HG02610 (cell line): ENCODE results near the gene MAGIX.

ENCODE experiments used
- ATAC-seq: cut with Tn5 transposase; IDR thresholded peaks from one replicate; pipeline ENCODE4 v1.9.1; 2021; ENCODE audit warnings: mild to moderate bottlenecking, moderate library complexity; ENCODE audit not compliant: unreplicated experiment

Gene MAGIX

DNA sequence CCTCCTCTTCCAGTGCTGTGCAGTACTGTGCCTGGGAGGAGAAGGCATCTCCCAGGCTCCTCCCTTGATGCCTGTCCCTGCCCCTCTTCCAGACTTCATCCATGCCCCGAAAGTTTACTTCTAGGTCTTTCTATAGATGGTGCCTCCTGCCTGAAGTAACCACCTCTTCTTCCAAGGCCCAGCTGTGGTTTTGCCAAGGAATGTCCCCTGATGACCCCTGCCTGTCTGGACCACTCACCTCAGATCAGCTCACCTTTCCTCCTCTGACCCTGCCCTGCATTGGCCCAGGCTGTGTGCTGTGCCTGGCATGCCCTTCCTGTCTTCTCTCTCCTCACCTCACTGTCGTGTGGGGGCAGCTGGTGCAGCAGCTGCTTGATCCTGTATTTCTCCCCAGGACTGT is 16.8 kb downstream of the MAGIX start:
- ATAC-seq = no peak

DNA sequence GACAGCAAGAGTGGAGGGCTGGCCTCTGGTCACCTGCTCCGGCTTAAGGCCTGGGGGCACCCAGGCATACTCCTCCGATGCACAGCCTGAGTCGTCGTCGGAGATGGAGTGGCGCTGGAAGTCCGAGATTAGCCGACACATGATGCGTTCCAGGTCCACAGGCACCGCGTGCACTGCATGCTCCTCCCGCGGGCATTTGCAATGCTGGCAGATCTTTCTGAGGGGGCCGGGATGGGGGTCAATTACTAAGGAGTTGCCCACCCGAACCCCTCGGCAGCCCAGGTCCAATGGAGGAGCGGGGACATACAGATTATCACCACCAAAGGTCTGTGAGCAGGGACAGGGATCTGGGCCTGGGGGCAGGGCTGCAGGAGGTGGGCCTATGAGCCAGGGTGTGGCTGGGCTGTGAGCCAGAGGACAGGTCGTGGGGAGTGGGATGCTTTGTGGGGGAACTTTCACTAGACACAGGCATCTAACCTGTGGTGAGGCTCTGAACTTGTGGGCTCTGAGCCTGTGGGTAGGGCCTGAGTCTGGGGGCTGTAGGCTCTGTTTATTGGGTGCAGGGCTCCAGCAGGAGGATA is 21.2 kb downstream of the MAGIX start:
- ATAC-seq = no peak

DNA sequence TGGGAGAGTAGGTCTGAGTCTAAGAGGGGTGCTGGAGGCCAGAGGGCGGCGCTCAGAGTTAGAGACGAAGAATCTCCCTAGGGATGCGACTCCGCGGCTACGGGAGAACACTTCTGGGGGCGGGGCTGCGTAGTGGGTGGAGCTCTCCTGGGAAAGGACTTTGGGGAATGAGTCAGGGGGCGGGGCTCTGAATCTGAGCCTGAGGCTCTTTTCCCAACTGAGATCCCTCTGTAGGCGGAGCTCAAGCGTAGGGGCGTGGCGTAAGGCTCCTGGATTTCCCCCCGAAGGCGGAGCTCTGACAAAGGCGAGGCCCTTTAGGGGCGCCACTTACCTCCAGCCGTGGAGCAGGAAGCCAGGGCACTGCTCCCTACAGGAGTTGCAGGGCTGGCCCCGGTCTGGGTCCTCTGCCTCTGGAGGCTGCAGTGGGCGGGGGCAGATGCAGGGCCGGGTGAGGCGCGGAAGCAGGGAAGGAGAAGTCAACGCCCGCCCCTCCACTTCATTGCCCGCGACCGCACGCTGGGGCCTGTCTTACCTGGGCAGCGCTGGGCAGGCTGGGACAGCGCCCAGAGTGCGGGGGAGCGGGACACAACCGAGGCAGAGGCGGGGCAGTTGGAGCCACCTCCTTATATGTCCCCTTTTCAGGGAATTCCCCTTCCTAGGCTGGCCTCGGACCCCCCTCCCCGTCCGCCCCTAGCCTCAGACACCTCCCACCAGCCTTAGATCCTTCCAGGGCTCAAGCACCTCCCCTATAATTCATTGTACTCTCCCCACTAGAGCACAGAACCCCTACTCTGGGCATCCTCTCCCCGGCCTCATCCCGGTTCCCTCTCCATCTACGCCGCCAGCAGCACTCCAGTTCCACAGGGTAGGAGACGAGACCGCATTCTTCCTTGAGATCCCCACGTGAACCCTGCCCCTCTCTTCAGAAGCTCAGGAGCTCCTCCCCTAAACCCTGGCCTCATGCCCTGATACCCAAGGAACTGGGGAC is 22.0 kb downstream of the MAGIX start:
- ATAC-seq = peak; percentile 49

DNA sequence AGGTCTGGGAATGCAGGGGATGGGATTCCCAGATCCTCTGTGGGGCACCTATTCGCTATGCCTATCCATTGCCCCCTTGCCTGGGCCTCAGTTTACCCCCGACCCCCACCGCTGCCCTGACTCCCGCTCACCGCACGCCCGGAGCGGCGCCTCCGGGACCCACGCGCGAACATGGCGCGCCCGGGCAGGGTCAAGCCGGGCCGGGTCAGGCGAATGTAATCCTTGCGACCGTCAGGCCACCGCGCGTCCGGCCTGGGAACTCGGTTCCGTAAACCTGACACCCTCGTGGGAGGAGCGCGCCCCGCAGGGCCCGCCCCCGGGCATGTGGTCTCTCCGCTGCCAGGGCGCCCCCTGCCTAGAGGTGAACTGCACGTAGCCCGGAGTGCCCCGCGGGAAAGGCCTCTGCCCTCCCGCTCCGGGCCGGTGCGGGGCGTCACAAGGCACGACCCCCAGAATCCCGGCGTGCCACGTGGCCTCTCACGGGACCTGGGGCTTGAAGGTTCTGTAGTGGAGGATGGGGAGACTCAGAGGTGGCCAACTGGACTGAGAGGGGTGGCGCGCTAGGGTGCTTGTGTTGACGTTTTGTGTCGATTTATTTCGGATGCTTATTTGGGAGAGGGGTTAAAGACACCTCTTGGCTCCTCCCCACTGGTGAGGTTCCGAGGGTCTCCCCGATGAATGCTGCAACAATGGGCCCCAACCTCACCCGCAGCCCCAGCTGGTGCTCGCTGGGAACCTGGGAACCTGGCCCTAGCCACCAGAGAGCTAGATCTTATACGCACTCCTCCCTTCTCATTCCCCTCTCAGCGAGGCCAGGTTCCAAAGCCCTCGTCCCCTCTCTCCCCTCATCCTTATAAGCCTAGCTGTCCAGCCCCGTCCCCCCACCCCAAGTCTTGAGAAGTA is 23.8 kb downstream of the MAGIX start, which contains the start of gene PRICKLE3:
Gene PRICKLE3 (minus strand): TSS at position 249 of the 903 bp plus-strand sequence. CDS start 76 bp downstream, at position 173.
- ATAC-seq = peak; percentile 33

DNA sequence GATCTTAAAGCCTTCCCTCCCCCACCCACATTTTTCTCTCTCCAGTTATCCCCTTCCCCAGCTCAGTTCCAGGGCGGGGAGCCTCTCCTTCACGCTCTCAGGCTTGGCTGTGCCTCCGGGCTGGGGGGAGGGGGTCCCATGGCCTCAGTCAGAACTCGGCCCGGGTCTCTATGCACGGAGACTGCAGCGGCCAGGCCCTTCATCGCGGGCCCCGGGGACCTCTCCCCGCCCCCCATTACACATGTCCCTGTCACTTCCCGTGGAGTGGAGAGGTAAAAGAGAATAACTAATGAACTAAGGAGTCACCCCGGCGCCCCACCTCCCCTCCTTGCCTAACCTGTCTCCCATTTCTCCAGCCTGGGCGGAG is 24.5 kb downstream of the MAGIX start:
- ATAC-seq = no peak

DNA sequence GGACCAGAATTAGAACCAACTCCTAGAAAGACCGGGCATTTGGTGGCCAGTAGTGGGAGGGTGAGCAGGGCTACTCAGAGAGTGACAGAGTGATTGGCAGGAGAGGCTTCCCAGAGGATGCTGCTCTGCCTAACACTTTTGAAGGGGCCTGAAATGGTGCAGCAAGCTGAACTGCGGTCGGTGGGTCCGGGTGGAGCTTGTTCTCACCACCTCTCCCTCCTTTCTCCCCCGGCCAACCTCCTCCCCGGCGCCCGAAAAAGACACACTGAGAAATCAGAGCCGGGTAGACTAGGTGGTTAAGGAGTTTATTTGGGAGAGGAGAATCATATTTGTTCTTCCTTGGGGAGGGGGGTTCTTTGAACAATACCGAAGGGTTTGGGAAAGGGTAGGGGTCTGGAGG is 25.0 kb downstream of the MAGIX start:
- no peak for ATAC-seq

DNA sequence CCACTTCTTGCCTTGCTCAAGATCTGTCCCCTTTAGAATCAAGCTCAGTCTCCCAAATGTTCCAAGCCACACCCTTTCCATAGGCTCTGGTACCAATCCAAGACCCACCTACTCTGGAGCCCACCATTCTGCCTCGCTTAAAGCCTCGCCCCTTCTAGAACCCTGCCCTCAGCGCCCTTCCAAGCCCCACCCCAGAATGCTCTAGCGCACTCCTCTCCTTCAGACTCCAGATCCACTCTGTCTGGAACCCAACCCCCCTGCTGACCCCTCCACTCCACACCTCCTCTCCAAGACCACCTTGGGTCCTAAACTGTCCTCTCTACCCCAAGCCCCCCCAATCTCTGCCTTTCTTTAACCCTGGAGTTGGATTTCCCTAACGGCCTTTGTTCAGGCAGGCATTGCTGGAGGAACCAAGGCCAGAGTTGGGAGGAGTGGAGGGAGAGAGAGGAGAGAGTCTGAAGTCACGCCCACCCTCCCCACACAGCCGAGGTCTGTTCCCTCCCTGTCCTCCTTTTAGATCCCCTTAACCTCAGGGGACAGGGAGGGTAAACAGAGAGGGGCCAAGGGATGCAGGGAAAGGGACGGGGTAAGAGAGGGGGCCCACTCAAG is 26.0 kb downstream of the MAGIX start:
- no peak for ATAC-seq

DNA sequence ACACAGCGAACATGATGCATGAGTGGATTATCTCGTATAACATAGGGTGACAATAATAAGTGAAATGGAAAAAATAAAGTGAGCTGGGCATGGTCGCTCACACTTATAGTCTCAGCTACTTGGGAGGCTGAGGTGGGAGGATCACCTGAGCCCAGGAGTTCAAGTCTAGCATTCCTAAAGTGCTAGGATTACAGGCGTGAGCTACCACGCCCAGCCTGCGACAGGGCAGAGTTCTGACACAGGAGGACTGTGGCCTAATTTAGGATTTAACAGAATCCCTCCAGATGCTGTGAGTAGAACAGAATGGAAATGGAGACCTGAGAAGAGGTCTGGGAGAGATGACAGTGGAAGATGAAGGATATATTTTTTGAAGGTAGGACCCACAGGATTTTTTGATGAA is 27.0 kb downstream of the MAGIX start:
- no peak for ATAC-seq

DNA sequence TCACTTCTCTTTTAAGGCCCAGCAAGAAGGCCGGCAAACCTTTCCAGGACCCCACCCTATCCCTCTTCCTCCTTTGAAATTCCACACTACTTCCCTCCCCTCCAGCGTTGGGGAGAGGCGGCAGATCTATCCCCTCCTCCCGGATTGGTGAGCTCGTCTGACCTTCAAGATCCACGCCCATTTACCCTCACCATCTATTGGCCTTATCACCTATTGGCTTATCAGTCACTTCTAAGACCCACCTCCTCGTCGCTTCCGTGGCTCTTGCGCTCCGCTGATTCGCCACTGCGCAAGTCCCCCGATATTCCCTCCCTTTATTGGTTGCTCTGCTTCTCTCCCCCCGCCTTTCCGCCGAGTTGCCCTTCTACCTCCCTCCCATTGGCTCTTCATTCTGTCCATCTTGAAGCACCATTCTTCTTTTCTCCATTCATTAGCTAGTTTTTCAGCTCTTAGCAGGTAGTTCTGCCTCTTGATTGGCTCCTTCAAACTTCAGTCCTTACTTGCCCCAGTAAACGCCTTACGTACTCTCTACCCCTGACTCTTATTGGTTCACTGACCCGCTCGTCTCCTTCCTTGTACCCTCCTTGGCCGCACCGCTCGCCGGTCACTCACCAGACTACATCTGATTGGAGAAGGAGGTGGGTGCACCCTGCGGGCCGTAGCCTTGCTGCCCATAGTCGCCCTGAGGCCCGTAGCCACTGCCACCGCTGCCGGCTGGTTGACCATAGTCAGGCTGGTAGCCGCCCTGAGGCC is 28.4 kb downstream of the MAGIX start:
- peak; percentile 92 for ATAC-seq

DNA sequence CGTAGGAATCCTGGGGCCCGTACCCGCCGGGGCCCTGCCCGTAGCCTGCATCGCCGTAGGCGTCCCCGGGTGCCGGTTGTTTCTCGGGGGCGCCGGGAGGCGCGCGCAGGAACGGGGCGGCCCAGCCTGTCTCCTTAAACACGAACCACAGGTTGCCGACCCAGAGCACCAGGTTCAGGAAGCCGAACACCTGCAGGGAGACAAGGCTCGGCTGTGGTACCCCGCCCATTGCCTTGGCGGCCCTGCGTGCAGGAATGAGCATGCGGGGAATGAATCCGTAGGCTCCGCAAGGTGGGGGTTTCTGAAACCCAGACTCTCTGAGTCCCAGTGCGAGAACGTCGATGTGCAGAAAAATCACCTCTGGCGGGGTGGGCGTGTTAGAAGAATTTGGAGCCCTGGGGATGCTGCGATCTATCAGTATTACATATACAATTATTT is 29.0 kb downstream of the MAGIX start:
- peak; percentile 12 for ATAC-seq

DNA sequence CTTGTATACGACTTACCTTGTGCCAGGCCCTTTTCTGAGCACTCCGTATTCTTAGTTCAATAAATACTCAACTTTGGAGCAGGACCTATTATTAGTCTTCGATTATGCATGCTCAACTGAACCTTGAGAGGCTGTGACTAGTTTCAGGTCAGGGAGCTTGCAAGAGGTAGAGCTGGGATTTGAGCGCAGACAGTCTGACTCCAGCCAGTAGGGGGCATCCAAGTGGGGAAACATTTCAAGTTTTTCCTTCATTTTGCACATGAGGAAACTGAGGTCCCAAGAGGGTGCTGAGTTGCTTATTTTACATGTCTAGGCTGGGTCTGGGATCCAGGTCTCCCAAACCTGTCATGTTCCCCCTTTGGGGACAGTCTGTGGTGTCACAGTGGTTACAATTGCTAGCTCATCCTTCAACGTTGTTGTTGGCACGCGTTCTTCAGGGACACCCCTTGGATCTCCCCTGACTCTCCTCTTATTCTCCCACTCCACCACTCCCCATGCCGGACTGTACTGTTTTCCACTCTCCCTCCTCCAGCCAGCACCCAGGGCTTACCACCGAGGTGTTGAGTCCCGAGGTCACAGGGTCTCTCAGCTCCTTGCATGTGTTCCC is 30.3 kb downstream of the MAGIX start:
- no peak for ATAC-seq

DNA sequence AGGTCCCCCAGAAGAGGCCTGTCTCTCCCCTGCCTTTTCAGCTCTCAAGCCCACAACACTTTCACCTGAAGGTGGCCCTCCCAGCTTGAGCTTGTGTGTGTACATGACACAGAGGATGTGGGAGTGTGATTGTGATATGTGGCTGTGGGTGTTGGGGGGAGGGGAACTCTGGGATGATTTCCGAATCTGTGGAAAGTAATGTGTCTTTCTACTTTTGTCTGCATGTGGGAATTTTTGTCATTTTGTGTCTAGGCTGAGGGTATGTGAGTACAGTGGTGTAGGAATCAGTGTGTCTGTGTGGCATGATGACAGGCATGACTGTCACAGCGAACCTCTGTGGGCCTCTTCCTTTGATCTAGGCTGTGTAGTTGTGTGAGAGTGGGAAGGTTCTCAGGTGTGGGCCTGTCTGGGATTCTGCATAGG is 31.0 kb downstream of the MAGIX start:
- no peak for ATAC-seq

DNA sequence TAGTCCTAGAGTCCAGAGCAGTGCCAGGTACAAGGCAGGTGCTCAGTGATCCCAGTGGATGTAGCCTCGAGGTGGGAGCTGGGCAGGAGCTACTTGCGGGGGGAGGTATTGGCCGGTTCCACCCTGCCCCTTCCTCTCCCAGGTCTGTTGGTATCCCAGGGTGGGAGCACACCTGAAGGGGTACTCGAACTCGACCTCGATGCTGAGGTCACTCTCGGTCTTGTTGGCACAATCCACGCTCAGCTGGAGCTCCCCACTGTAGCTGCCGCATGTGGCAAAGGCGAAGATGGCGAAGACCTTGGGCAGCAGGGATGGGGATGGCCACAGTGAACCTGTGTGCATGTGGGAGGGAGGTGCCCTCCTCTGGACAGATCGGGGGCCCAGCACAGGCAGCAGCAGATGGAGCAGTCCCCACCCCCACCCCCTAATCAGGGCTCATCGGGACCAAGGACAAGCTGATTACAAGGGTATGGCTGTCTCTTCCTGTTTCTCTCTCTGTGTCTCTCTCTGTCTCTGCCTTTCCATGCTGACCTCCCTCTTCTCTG is 35.1 kb downstream of the MAGIX start:
- ATAC-seq = no peak

DNA sequence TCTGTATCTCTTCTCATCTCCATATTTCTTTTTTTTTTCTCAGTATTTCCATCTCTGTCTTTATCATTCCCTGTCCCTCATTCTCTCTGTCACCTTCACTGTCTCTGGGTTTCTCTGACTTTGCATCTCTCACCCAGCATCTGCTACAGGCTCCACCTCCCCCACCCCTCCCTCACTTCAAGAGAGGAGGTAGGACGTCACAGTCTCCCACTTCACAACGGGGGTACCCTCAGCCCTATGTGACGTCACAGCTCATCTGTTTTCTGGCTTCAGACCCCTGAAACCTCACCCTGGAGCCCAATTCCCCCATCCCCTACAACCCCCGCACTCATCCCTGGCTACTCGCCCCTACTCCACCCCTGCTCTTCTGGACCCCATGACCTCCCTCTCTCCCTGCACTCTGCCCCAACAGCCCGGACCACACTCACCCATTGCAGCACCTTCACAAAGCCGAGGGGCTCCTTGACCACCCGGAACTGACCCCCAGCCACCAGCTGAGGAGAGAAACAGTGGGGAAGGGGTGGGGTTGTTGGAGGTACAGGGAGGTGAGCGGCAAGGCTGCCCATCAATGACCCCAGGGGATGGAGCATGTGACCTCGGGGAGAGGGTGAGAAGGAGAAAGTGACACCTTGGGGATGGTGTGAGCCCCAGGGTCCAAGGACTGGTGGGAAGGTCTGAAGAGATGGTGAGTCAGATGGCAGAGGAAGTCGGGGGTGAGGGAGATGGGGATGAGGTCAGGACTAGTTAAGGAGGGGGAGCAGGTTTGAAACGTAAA is 36.2 kb downstream of the MAGIX start:
- no peak for ATAC-seq

DNA sequence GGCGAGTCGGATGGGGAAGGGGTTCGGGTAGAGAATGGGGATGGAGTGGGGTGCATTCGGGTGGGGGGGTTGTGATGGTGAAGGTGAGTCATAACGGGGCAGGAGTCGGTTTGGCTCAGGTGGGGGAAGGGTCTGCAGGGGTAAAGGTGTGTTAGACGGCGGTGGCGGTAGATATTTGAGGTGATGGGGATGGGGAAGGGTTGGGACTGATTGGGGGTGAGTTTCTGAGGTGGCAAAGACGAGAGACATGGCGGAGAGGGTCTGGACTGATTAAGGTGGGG is 36.7 kb downstream of the MAGIX start:
- ATAC-seq = no peak

DNA sequence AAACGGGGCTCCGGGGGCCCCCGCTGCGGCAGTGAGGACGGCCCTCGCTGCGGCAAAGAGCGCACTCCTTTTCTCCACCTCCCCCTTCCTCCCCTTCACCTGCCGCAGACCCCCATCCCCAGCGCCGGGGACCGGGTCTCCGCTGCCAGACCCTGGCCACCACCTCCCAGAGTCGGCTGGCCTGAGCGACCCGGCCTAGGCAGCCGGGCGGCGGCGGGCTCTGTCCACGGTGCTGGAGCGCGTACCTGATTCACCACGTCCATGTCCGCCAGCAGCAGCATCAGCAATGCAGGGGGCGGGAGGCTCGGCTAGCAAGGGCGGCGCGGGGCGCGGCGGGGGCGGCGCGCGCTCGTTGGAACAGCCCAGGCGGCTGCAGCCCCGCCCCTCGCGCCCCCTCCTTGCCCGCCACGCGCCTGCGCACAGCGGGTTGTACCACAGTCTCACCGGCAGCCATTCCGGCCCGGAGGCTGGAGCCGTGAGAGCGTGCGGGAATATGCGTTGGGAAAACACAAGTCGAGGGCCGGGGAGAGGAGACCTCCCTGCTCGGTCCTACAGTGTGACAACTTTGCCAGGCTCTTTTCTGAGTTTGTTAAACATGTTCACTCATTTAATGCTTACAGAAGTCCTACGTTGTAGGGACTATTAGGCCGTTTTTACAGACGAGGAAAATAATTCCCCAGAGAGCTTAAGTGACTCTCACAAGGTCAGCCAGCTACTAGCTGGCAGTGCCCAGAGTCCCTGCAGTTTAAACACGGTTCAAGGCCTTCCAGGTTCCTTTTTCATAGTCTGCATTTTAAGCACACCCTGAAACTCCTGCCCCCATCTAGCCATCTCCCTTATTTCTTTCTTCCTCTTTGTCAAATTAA is 37.6 kb downstream of the MAGIX start, which contains the start of gene SYP:
Gene SYP (minus strand): TSS at position 288 of the 866 bp plus-strand sequence. CDS start 7 bp downstream, at position 281.
- ATAC-seq = peak; percentile 91

DNA sequence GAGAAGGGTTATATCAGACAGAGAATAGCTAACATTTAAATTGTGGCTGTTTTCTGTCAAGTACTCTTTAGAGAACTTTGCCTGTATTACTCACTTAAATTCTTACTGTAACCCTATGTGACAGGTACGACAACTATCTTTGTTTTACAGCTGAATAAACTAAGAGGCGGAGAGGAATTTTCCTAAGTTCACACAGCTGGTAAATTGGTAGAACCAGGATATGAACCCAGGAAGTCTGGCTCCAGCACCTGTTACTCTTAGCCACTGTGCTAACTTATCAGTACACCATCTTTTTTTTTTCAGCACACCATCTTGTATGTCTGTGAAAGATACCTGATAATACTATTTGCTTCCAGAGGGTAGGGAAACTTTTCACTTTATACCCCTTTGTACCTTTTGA is 39.5 kb downstream of the MAGIX start:
- no peak for ATAC-seq

DNA sequence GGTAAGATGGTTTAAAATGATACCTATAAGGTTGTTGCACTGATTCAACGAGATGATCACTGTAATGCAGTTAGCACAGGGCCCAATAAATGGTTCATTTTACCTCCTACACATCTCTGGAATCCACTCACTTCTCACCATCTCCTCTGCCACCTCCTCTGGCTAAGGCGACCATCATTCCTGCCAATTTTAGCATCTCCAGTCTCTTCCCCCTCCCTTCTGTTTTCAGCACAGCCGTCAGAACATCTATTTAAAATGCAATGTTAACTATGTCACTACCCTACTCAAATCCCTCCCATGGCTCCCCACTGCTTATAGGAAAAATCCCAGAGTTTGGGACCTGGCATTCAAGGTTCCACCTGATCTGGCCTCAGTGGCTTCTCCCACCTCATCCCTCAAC is 41.0 kb downstream of the MAGIX start:
- no peak for ATAC-seq
